ENCODE results near the gene CLTRN.
A peak's percentile ranks its signal among the peaks of the same experiment; 100 is the strongest.

Gene CLTRN

GRCh38 chrX:15696516-15696915 is 31.9 kb upstream of the CLTRN start:
- H3K4me3 ChIP-seq (ENCODE audit: low read length) = no peak overlapping the region
- H4K20me1 ChIP-seq (ENCODE audit: insufficient read depth, low read length) = no peaks in the 10 kb centered on the region
- H3K36me3 ChIP-seq (replicated peaks; ENCODE audit: low read depth, low read length) = peaks cover 3% of the 10 kb centered on the region
- H3K4me1 ChIP-seq (ENCODE audit: low read length) = no peaks in the 10 kb centered on the region
- no peaks in the 10 kb centered on the region for H3K27me3 ChIP-seq (ENCODE audit: low read depth, low read length)
- no peak overlapping the region for H3K27ac ChIP-seq (ENCODE audit: low read length)
- no peak for TF ChIP-seq CTCF (IDR thresholded peaks at IDR 0.05; ENCODE audit: low read depth, low read length)
- no peak for TF ChIP-seq EZH2phosphoT487 (IDR thresholded peaks at IDR 0.05; ENCODE audit: low read depth)
- H3K9me3 ChIP-seq (ENCODE audit: insufficient read depth, low read length) = no peaks in the 10 kb centered on the region
- H3K4me2 ChIP-seq (ENCODE audit: low read length) = no peak overlapping the region
- no peak overlapping the region for H2AFZ ChIP-seq (ENCODE audit: low read depth, low read length)
- no peaks in the 10 kb centered on the region for H3K79me2 ChIP-seq (ENCODE audit: low read length)
- no peak overlapping the region for H3K9ac ChIP-seq (ENCODE audit: low read length)

DNA sequence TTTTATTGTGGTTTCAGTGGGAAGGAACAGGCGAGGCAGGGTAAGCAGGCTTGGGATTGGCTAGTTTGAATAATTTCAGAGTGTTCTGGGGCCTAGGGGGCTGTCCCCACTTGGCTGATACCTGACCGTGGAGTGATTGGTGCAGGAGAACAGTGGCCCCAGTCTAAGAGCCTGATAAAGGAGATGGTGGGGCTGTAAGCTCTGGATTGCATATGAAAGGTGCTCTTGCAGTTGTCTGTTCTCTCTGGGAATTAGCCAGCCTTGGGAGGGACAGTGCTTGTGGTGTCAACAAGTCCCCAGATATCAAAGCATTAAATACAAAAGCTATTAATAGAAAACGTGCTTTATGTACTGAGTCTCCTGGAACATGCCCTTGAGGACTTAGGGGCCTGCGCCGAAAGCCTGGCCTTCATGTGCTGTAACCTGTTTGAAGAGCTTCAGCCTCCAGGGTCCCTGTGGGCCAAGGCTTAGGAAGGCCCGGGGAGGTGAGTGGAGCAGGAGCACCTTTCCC is 30.4 kb upstream of the CLTRN start:
- Histone ChIP-seq H3K36me3 (replicated peaks; ENCODE audit: low read depth, low read length) (peaks cover 3% of the 10 kb centered on the region), H3K4me2 (ENCODE audit: low read length) (no peak overlapping the region), H3K79me2 (ENCODE audit: low read length) (no peaks in the 10 kb centered on the region), H3K4me1 (ENCODE audit: low read length) (no peaks in the 10 kb centered on the region), H3K27ac (ENCODE audit: low read length) (no peak overlapping the region), H4K20me1 (ENCODE audit: insufficient read depth, low read length) (no peaks in the 10 kb centered on the region), H3K27me3 (ENCODE audit: low read depth, low read length) (no peaks in the 10 kb centered on the region), H3K9me3 (ENCODE audit: insufficient read depth, low read length) (no peaks in the 10 kb centered on the region), H3K4me3 (ENCODE audit: low read length) (no peak overlapping the region), H2AFZ (ENCODE audit: low read depth, low read length) (no peak overlapping the region), H3K9ac (ENCODE audit: low read length) (no peak overlapping the region)
- TF ChIP-seq CTCF (IDR thresholded peaks at IDR 0.05; ENCODE audit: low read depth, low read length) = no peak
- TF ChIP-seq EZH2phosphoT487 (IDR thresholded peaks at IDR 0.05; ENCODE audit: low read depth) = no peak

DNA sequence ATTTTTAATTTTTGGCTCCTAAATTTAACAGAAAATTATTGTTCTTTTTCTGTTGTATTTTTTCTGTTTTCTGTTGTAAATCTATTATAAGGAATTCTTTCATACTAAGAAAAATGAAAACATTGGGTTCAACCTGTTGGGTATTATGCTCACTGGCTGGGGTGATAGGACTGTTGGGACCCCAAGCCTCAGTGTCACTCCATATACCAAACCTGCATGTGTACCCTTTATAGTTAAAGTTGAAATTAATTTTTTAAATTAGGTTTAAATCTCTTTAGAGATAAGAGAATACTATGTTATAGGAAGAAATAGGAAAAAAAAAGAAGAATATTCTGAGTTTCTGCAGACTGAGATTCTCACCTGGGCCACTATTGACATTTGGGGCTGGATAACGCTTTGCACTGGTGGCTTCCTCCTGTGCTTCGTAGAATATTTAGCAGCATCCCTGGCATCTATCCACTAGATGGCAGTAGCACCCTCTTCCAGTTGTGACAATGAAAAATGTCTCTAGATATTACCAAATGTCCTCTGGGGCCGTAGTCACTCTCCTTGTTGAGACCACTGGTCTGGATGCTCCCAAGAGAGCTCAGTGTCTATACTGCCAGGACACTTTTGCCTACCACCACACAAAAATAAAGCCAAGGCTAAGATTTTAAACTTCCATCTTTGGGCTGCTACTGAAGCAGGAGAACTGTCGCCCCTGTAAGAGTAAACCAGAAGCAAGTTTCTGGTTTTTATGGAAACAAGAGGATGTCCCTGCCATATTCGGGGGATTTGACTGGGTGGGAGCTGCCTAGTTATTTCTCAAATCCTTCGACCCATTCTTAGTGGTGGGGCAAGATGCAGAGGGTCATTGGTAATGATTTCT is 22.4 kb upstream of the CLTRN start:
- no peak overlapping the region for H3K4me2 ChIP-seq (ENCODE audit: low read length)
- TF ChIP-seq CTCF (IDR thresholded peaks at IDR 0.05; ENCODE audit: low read depth, low read length) = peak; percentile 59
- TF ChIP-seq EZH2phosphoT487 (IDR thresholded peaks at IDR 0.05; ENCODE audit: low read depth) = no peak
- H3K4me3 ChIP-seq (ENCODE audit: low read length) = no peak overlapping the region
- no peaks in the 10 kb centered on the region for H4K20me1 ChIP-seq (ENCODE audit: insufficient read depth, low read length)
- H3K27me3 ChIP-seq (ENCODE audit: low read depth, low read length) = no peaks in the 10 kb centered on the region
- no peak overlapping the region for H3K27ac ChIP-seq (ENCODE audit: low read length)
- no peaks in the 10 kb centered on the region for H3K4me1 ChIP-seq (ENCODE audit: low read length)
- H3K36me3 ChIP-seq (replicated peaks; ENCODE audit: low read depth, low read length) = no peaks in the 10 kb centered on the region
- H3K9me3 ChIP-seq (ENCODE audit: insufficient read depth, low read length) = no peaks in the 10 kb centered on the region
- H2AFZ ChIP-seq (ENCODE audit: low read depth, low read length) = no peak overlapping the region
- H3K9ac ChIP-seq (ENCODE audit: low read length) = no peak overlapping the region
- H3K79me2 ChIP-seq (ENCODE audit: low read length) = peaks cover 9% of the 10 kb centered on the region

- H2AFZ ChIP-seq (ENCODE audit: low read depth, low read length) = no peak overlapping the region
- no peaks in the 10 kb centered on the region for H3K36me3 ChIP-seq (replicated peaks; ENCODE audit: low read depth, low read length)
- H3K79me2 ChIP-seq (ENCODE audit: low read length) = peaks cover 32% of the 10 kb centered on the region
- no peaks in the 10 kb centered on the region for H3K9me3 ChIP-seq (ENCODE audit: insufficient read depth, low read length)
- no peak for TF ChIP-seq EZH2phosphoT487 (IDR thresholded peaks at IDR 0.05; ENCODE audit: low read depth)
- no peak for TF ChIP-seq CTCF (IDR thresholded peaks at IDR 0.05; ENCODE audit: low read depth, low read length)
- H3K4me3 ChIP-seq (ENCODE audit: low read length) = no peak overlapping the region
- no peak overlapping the region for H3K4me2 ChIP-seq (ENCODE audit: low read length)
- no peak overlapping the region for H3K27ac ChIP-seq (ENCODE audit: low read length)
- H3K4me1 ChIP-seq (ENCODE audit: low read length) = no peaks in the 10 kb centered on the region
- no peaks in the 10 kb centered on the region for H3K27me3 ChIP-seq (ENCODE audit: low read depth, low read length)
- no peak overlapping the region for H3K9ac ChIP-seq (ENCODE audit: low read length)
- no peaks in the 10 kb centered on the region for H4K20me1 ChIP-seq (ENCODE audit: insufficient read depth, low read length)
These were observed 18.6 kb upstream of the CLTRN start for GRCh38 chrX:15683193-15683592.
